CD14-positive monocyte (primary cell): Measurements from ENCODE around the gene UQCRHL. TPM values are rescaled to one million over a fixed set of nuclear protein-coding genes. Genes with fewer than 3 reads are reported as not detected.

Source experiments
- DNase-seq, 3 donors: peaks; one replicate each; pipeline ENCODE4 v3.0.0-alpha.2; 2011 to 2022
- H2AFZ ChIP-seq: 2 replicates; pipeline ENCODE4 v1.6.0; 2012; ENCODE audit warnings: mild to moderate bottlenecking, low read depth, low read length, inconsistent platforms; ENCODE audit not compliant: insufficient read depth, poor library complexity, severe bottlenecking
- H3K27ac ChIP-seq, 2 donors: 1 replicate in 1 of 2; 2 replicates in 1 of 2; pipeline ENCODE4 v1.5.1; 2012 to 2013; ENCODE audit warnings: low read length in 2 of 2, control low read depth in 1 of 2, inconsistent platforms in 1 of 2, low read depth in 1 of 2, mild to moderate bottlenecking in 1 of 2
- H3K27me3 ChIP-seq, 2 donors: one replicate each; pipeline versions ENCODE4 v1.6.0 to v1.6.1; 2011 to 2013; ENCODE audit warnings: low read length in 2 of 2; ENCODE audit not compliant: control insufficient read depth in 2 of 2, insufficient read depth in 2 of 2
- H3K36me3 ChIP-seq, 2 donors: replicated peaks in 1 of 2; 1 replicate in 1 of 2; 2 replicates in 1 of 2; pipeline versions ENCODE4 v1.5.1 to v1.6.1; 2012 to 2013; ENCODE audit warnings: low read length in 2 of 2, control low read depth in 1 of 2, inconsistent platforms in 1 of 2, mild to moderate bottlenecking in 1 of 2; ENCODE audit not compliant: insufficient read depth in 2 of 2, control insufficient read depth in 1 of 2
- H3K4me1 ChIP-seq, 2 donors: 1 replicate in 1 of 2; 2 replicates in 1 of 2; pipeline versions ENCODE4 v1.5.1 to v1.6.1; 2012 to 2013; ENCODE audit warnings: low read length in 2 of 2, control low read depth in 1 of 2, inconsistent platforms in 1 of 2, mild to moderate bottlenecking in 1 of 2, moderate library complexity in 1 of 2; ENCODE audit not compliant: insufficient read depth in 2 of 2, control insufficient read depth in 1 of 2
- H3K4me2 ChIP-seq: replicated peaks from 2 replicates; pipeline ENCODE3; 2012; ENCODE audit warnings: low read length, moderate library complexity, mild to moderate bottlenecking; ENCODE audit not compliant: poor library complexity, severe bottlenecking; ENCODE audit errors: extremely low read depth
- H3K4me3 ChIP-seq, 3 experiments: fragments of 200-600 bp in 1 of 3; sonication (generic) in 1 of 3; replicated peaks in 1 of 3; 1 replicate in 2 of 3; 2 replicates in 1 of 3; pipeline ENCODE4 v1.5.1; 2011 to 2013; ENCODE audit warnings: low read length in 3 of 3, mild to moderate bottlenecking in 3 of 3, control low read depth in 2 of 3, low read depth in 2 of 3, inconsistent platforms in 1 of 3, moderate library complexity in 1 of 3
- H3K79me2 ChIP-seq: 2 replicates; pipeline ENCODE4 v1.6.0; 2012; ENCODE audit warnings: mild to moderate bottlenecking, control low read depth, inconsistent platforms, low read length, moderate library complexity; ENCODE audit not compliant: insufficient read depth
- H3K9ac ChIP-seq: 2 replicates; pipeline ENCODE4 v1.6.0; 2017; ENCODE audit warnings: low read length, mild to moderate bottlenecking; ENCODE audit not compliant: insufficient read depth, poor library complexity, severe bottlenecking
- H3K9me3 ChIP-seq, 2 donors: replicated peaks in 1 of 2; 1 replicate in 1 of 2; 2 replicates in 1 of 2; pipeline versions ENCODE4 v1.5.1 to v1.6.1; 2012 to 2013; ENCODE audit warnings: low read length in 2 of 2, control low read depth in 1 of 2; ENCODE audit not compliant: control insufficient read depth in 1 of 2, insufficient read depth in 1 of 2
- H4K20me1 ChIP-seq: 2 replicates; pipeline ENCODE4 v1.6.0; 2012; ENCODE audit warnings: mild to moderate bottlenecking, low read length, control low read depth, moderate library complexity; ENCODE audit not compliant: insufficient read depth
- H3K27ac Mint-ChIP-seq, 7 donors: one replicate each; pipeline ENCODE4 v1.8.0; 2020; ENCODE audit warnings: mild to moderate bottlenecking in 7 of 7, mixed read lengths in 7 of 7, moderate library complexity in 6 of 7, inconsistent platforms in 2 of 7
- H3K27me3 Mint-ChIP-seq, 3 donors: one replicate each; pipeline ENCODE4 v1.8.0; 2021 to 2022; ENCODE audit warnings: low read depth in 3 of 3, mild to moderate bottlenecking in 3 of 3, mixed read lengths in 3 of 3, moderate library complexity in 3 of 3, inconsistent platforms in 1 of 3
- H3K36me3 Mint-ChIP-seq, 2 donors: one replicate each; pipeline ENCODE4 v1.8.0; 2020; ENCODE audit warnings: mixed read lengths in 2 of 2, inconsistent platforms in 1 of 2, mild to moderate bottlenecking in 1 of 2
- H3K4me1 Mint-ChIP-seq: one replicate; pipeline ENCODE4 v1.8.0; 2020; ENCODE audit warnings: mild to moderate bottlenecking, mixed read lengths
- H3K4me3 Mint-ChIP-seq, 2 donors: one replicate each; pipeline ENCODE4 v1.8.0; 2020; ENCODE audit warnings: mild to moderate bottlenecking in 2 of 2, mixed read lengths in 2 of 2, moderate library complexity in 1 of 2
- H3K9me3 Mint-ChIP-seq, 7 donors: one replicate each; pipeline ENCODE4 v1.8.0; 2020 to 2022; ENCODE audit warnings: mixed read lengths in 7 of 7, mild to moderate bottlenecking in 6 of 7, moderate library complexity in 6 of 7, inconsistent platforms in 2 of 7
- WGBS: methylation state at CpG from one replicate; pipeline ENCODE4 v1.1.5; 2013; ENCODE audit warnings: missing lambda C conversion rate; ENCODE audit not compliant: insufficient coverage; 5-methylcytosine and 5-hydroxymethylcytosine counted together
- intact Hi-C, 2 donors: fragments of 100-400 bp; cut with micrococcal nuclease; formaldehyde crosslinking; loops; one replicate each; pipeline versions ENCODE4 v1.15.0 to v1.15.1; 2023
- polyA plus RNA-seq, 3 donors: library from polyadenylated mRNA; depleted of rRNA in 1 of 3; unstranded in 2 of 3; stranded (reverse) in 1 of 3; fragments of 300-500 nt in 2 of 3; fragments of >200 nt in 1 of 3; fragmentation: Illumina TruSeq in 2 of 3; gene quantifications; 1 replicate in 2 of 3; 2 replicates in 1 of 3; pipeline ENCODE4 v1.2.3, GENCODE V29; 2012 to 2021
- TF ChIP-seq, protein P1 (sequence below): fragments of 200-600 bp; IDR thresholded peaks from one replicate; pipeline ENCODE4 v1.8.0; 2022; ENCODE audit warnings: antibody characterized with exemption, mild to moderate bottlenecking

The UQCRHL gene
- polyA plus RNA-seq, 3 donors = 1.0 to 1.3 (median 1.0) TPM

GRCh38 chr1:15816674-15817073 is 9.2 kb upstream of the UQCRHL start:
- Histone ChIP-seq H4K20me1 (no peaks in the 10 kb centered on the region), H2AFZ (no peak overlapping the region), H3K4me1 (peaks cover 0 to 2% of the 10 kb centered on the region in 2 donors), H3K4me3 (no peak overlapping the region), H3K27ac (no peak overlapping the region), H3K4me2 (no peak overlapping the region), H3K36me3 (no peaks in the 10 kb centered on the region), H3K79me2 (no peaks in the 10 kb centered on the region), H3K9me3 (no peaks in the 10 kb centered on the region), H3K27me3 (no peaks in the 10 kb centered on the region), H3K9ac (no peak overlapping the region)
- H3K9me3 Mint-ChIP-seq = peaks cover 0 to under 1% (median 0%) of the 10 kb centered on the region in 7 donors
- peaks cover 0 to 11% of the 10 kb centered on the region in 2 donors for H3K36me3 Mint-ChIP-seq
- WGBS = 82% methylated on average over 2 of the region's 5 CpGs
- peaks cover 5% of the 10 kb centered on the region for H3K4me1 Mint-ChIP-seq
- peaks cover 0 to 3% (median 2%) of the 10 kb centered on the region in 3 donors for H3K27me3 Mint-ChIP-seq
- TF ChIP-seq, protein P1, sequence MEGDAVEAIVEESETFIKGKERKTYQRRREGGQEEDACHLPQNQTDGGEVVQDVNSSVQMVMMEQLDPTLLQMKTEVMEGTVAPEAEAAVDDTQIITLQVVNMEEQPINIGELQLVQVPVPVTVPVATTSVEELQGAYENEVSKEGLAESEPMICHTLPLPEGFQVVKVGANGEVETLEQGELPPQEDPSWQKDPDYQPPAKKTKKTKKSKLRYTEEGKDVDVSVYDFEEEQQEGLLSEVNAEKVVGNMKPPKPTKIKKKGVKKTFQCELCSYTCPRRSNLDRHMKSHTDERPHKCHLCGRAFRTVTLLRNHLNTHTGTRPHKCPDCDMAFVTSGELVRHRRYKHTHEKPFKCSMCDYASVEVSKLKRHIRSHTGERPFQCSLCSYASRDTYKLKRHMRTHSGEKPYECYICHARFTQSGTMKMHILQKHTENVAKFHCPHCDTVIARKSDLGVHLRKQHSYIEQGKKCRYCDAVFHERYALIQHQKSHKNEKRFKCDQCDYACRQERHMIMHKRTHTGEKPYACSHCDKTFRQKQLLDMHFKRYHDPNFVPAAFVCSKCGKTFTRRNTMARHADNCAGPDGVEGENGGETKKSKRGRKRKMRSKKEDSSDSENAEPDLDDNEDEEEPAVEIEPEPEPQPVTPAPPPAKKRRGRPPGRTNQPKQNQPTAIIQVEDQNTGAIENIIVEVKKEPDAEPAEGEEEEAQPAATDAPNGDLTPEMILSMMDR = no peak
- H3K27ac Mint-ChIP-seq = peak overlapping the region in 1 of 7 donors; percentile 32
- no peak for DNase-seq
- intact Hi-C loops = no loop called here
- no peak overlapping the region for H3K4me3 Mint-ChIP-seq

- Histone ChIP-seq H3K4me3 (no peak overlapping the region), H3K79me2 (no peaks in the 10 kb centered on the region), H2AFZ (no peak overlapping the region), H3K9me3 (no peaks in the 10 kb centered on the region), H3K4me2 (no peak overlapping the region), H3K27ac (no peak overlapping the region), H3K9ac (no peak overlapping the region), H3K36me3 (no peaks in the 10 kb centered on the region), H3K27me3 (no peaks in the 10 kb centered on the region), H4K20me1 (no peaks in the 10 kb centered on the region), H3K4me1 (no peaks in the 10 kb centered on the region)
- Mint-ChIP-seq H3K4me1 (no peaks in the 10 kb centered on the region), H3K27ac (no peak overlapping the region), H3K9me3 (peaks cover 0 to 1% (median 0%) of the 10 kb centered on the region in 7 donors), H3K36me3 (no peaks in the 10 kb centered on the region), H3K4me3 (no peak overlapping the region), H3K27me3 (peaks cover 4 to 12% (median 8%) of the 10 kb centered on the region in 3 donors)
- intact Hi-C loops = no loop called here
- TF ChIP-seq, protein P1 = no peak
- WGBS = 86% methylated on average over 1 of the region's 1 CpG
- no peak for DNase-seq
These were observed 2.6 kb upstream of the UQCRHL start for GRCh38 chr1:15810073-15810472.
